ENCODE measurements around the gene CENPA. TPM values are rescaled to one million over a fixed set of nuclear protein-coding genes. Genes with fewer than 3 reads are reported as not detected.
A peak's percentile ranks its signal among the peaks of the same experiment; 100 is the strongest.

Gene CENPA
- total RNA-seq, 1 donor from 2014 or later: 3.9 TPM

DNA sequence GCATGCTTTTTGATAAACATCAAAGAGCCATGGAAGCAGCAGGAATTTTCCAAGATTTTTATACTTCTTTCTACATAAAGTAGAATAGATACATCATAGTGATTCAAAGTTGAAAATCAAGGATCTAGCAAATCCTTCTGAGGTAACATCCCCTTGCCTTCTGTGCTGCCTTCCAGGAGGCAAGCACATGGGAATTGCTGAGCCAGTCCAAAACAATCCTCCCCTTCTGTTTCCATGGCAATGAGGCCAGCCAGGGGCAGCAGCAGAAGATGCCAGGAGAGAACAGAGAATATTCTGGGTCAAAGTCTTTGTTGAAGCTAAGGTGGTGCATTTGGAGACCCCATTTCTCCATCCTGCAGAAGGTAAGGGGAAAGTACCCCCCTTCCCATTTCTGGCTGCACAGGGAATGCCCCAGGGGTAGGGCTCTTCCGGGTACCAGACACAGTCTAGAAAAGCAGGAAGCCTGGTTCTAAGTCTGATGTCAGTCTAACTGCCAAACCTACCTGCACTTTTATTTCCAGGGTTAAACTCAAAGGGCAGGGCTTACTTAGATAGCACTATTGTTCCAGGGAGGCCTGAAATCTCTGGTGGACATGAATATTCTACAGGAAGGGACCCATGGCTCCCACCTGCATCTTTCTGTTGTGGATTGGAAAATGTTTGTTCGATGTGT, 22.1 kb downstream of the CENPA start:
- peaks cover 7% of the 10 kb centered on the region for H3K27me3 Mint-ChIP-seq (ENCODE audit: unreplicated experiment)
- no peak for TF ChIP-seq CTCF (IDR thresholded peaks at IDR 0.05; ENCODE audit: unreplicated experiment)
- H3K9me3 Mint-ChIP-seq (ENCODE audit: unreplicated experiment): no peaks in the 10 kb centered on the region
- no peak overlapping the region for H3K27ac Mint-ChIP-seq (ENCODE audit: unreplicated experiment)
- DNase-seq (ENCODE audit: low spot score): peak; percentile 18
- H3K4me3 Mint-ChIP-seq (ENCODE audit: unreplicated experiment): no peak overlapping the region
- peaks cover 6% of the 10 kb centered on the region for H3K4me1 Mint-ChIP-seq (ENCODE audit: unreplicated experiment)
- H3K36me3 Mint-ChIP-seq (ENCODE audit: low read depth, unreplicated experiment): no peaks in the 10 kb centered on the region

GRCh38 chr2:26809211-26809610, 23.4 kb downstream of the CENPA start:
- H3K27me3 Mint-ChIP-seq (ENCODE audit: unreplicated experiment): peaks cover 7% of the 10 kb centered on the region
- H3K4me3 Mint-ChIP-seq (ENCODE audit: unreplicated experiment): no peak overlapping the region
- no peak for TF ChIP-seq CTCF (IDR thresholded peaks at IDR 0.05; ENCODE audit: unreplicated experiment)
- H3K9me3 Mint-ChIP-seq (ENCODE audit: unreplicated experiment): no peaks in the 10 kb centered on the region
- H3K36me3 Mint-ChIP-seq (ENCODE audit: low read depth, unreplicated experiment): no peaks in the 10 kb centered on the region
- no peak overlapping the region for H3K27ac Mint-ChIP-seq (ENCODE audit: unreplicated experiment)
- DNase-seq (ENCODE audit: low spot score): no peak
- H3K4me1 Mint-ChIP-seq (ENCODE audit: unreplicated experiment): peaks cover 6% of the 10 kb centered on the region

GRCh38 chr2:26809876-26810577, 24.2 kb downstream of the CENPA start:
- TF ChIP-seq CTCF (IDR thresholded peaks at IDR 0.05; ENCODE audit: unreplicated experiment): no peak
- Mint-ChIP-seq H3K9me3 (ENCODE audit: unreplicated experiment) (no peaks in the 10 kb centered on the region), H3K27me3 (ENCODE audit: unreplicated experiment) (peaks cover 6% of the 10 kb centered on the region), H3K4me3 (ENCODE audit: unreplicated experiment) (no peak overlapping the region), H3K27ac (ENCODE audit: unreplicated experiment) (no peak overlapping the region), H3K4me1 (ENCODE audit: unreplicated experiment) (peaks cover 6% of the 10 kb centered on the region), H3K36me3 (ENCODE audit: low read depth, unreplicated experiment) (no peaks in the 10 kb centered on the region)
- no peak for DNase-seq (ENCODE audit: low spot score)

DNA sequence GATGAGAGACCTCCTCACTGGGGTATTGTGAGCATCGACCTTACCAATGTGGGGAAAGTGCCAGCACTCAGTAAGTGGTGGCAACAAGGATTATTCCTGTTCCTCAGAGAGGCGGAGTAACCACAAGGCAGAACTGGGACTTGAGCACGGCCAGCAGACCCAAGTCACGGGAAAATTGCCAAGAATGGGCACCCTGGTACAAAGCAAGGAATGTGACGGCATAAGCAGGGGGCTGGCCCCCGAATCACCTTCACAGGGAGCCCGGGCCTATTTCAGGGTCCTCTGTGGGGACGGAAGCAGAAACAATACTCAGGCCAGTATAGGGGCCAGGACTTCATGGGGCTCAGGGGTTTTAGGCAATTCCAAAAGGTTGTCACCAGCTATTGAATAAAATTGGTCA, 25.4 kb downstream of the CENPA start:
- Mint-ChIP-seq H3K4me1 (ENCODE audit: unreplicated experiment) (peaks cover 6% of the 10 kb centered on the region), H3K27me3 (ENCODE audit: unreplicated experiment) (peaks cover 4% of the 10 kb centered on the region), H3K27ac (ENCODE audit: unreplicated experiment) (no peak overlapping the region), H3K9me3 (ENCODE audit: unreplicated experiment) (no peaks in the 10 kb centered on the region), H3K4me3 (ENCODE audit: unreplicated experiment) (no peak overlapping the region), H3K36me3 (ENCODE audit: low read depth, unreplicated experiment) (no peaks in the 10 kb centered on the region)
- no peak for TF ChIP-seq CTCF (IDR thresholded peaks at IDR 0.05; ENCODE audit: unreplicated experiment)
- no peak for DNase-seq (ENCODE audit: low spot score)

Data from endothelial cell (in vitro differentiated cells).